SK-N-SH treated with all-trans-retinoic acid at 6 μM for 48 hours (cell line): ENCODE measurements around the gene RALB.

Experiments used
- ATAC-seq: fragments of 200-7000 bp; cut with Tn5 transposase; 3 replicates; pipeline ENCODE4 v1.9.1; 2020; ENCODE audit warnings: mild to moderate bottlenecking, moderate library complexity
- ARNTL ChIP-seq: fragments of 450-650 bp; formaldehyde crosslinking; IDR thresholded peaks from 2 replicates; pipeline ENCODE4 v1.5.0; 2020; ENCODE audit warnings: low read depth, mild to moderate bottlenecking, moderate library complexity, borderline replicate concordance
- BACH2 ChIP-seq: fragments of 250-450 bp; sonication (Bioruptor Pico); IDR thresholded peaks from 2 replicates; pipeline ENCODE4 v1.9.0; 2021; ENCODE audit warnings: mild to moderate bottlenecking, borderline replicate concordance
- CREB5 ChIP-seq: fragments of 250-450 bp; sonication (Bioruptor Pico); IDR thresholded peaks from 2 replicates; pipeline ENCODE4 v1.5.1; 2020; ENCODE audit warnings: low read depth, mild to moderate bottlenecking, moderate library complexity
- CSDC2 ChIP-seq: fragments of 250-450 bp; sonication (Bioruptor Pico); IDR thresholded peaks from 2 replicates; pipeline ENCODE4 v1.5.0; 2020; ENCODE audit warnings: mild to moderate bottlenecking, moderate library complexity
- ESRRG ChIP-seq: fragments of 250-450 bp; sonication (Bioruptor Pico); IDR thresholded peaks from 2 replicates; pipeline ENCODE4 v1.6.1; 2021; ENCODE audit warnings: mild to moderate bottlenecking
- GLIS3 ChIP-seq: fragments of 250-450 bp; sonication (Bioruptor Pico); IDR thresholded peaks from 2 replicates; pipeline ENCODE4 v1.5.0; 2020; ENCODE audit warnings: mild to moderate bottlenecking, moderate library complexity
- ISL1 ChIP-seq: fragments of 250-450 bp; sonication (Bioruptor Pico); IDR thresholded peaks from 2 replicates; pipeline ENCODE4 v2.1.2; 2022; ENCODE audit warnings: mild to moderate bottlenecking, moderate library complexity
- OSR1 ChIP-seq: fragments of 250-450 bp; sonication (Bioruptor Pico); IDR thresholded peaks from 2 replicates; pipeline ENCODE4 v1.8.0; 2022; ENCODE audit warnings: moderate library complexity, mild to moderate bottlenecking, inconsistent platforms
- PATZ1 ChIP-seq: fragments of 250-450 bp; sonication (Bioruptor Pico); IDR thresholded peaks from 2 replicates; pipeline ENCODE4 v1.8.0; 2020; ENCODE audit warnings: mild to moderate bottlenecking, moderate library complexity, borderline replicate concordance
- PPARA ChIP-seq: fragments of 250-450 bp; sonication (Bioruptor Pico); IDR thresholded peaks from 2 replicates; pipeline ENCODE4 v1.5.0; 2020; ENCODE audit warnings: mild to moderate bottlenecking, borderline replicate concordance
- RARB ChIP-seq: fragments of 250-450 bp; sonication (Bioruptor Pico); IDR thresholded peaks from 2 replicates; pipeline ENCODE4 v1.8.0; 2021; ENCODE audit warnings: mild to moderate bottlenecking, moderate library complexity
- TCF4 ChIP-seq: fragments of 250-450 bp; sonication (Bioruptor Pico); IDR thresholded peaks from 2 replicates; pipeline ENCODE4 v1.8.0; 2021; ENCODE audit warnings: mild to moderate bottlenecking, moderate library complexity, borderline replicate concordance
- TOX ChIP-seq: fragments of 250-450 bp; sonication (Bioruptor Pico); IDR thresholded peaks from 2 replicates; pipeline ENCODE4 v1.8.0; 2021; ENCODE audit warnings: mild to moderate bottlenecking, moderate library complexity, borderline replicate concordance
- ZC3H10 ChIP-seq: fragments of 250-450 bp; sonication (Bioruptor Pico); IDR thresholded peaks from 2 replicates; pipeline ENCODE4 v1.5.1; 2021; ENCODE audit warnings: mild to moderate bottlenecking, moderate library complexity
- ZFP3 ChIP-seq: fragments of 250-450 bp; sonication (Bioruptor Pico); IDR thresholded peaks from 2 replicates; pipeline ENCODE4 v1.5.0; 2020; ENCODE audit warnings: mild to moderate bottlenecking, moderate library complexity
- ZFP30 ChIP-seq: fragments of 450-650 bp; formaldehyde crosslinking; IDR thresholded peaks from 2 replicates; pipeline ENCODE4 v1.5.0; 2022; ENCODE audit warnings: mild to moderate bottlenecking, moderate library complexity
- ZNF70 ChIP-seq: fragments of 450-650 bp; formaldehyde crosslinking; IDR thresholded peaks from 2 replicates; pipeline ENCODE4 v1.5.0; 2020; ENCODE audit warnings: mild to moderate bottlenecking, moderate library complexity
- ZNF8 ChIP-seq: fragments of 450-650 bp; formaldehyde crosslinking; IDR thresholded peaks from 2 replicates; pipeline ENCODE4 v1.5.0; 2020; ENCODE audit warnings: mild to moderate bottlenecking, moderate library complexity
- TF ChIP-seq, protein P1 (sequence below): fragments of 250-450 bp; sonication (Bioruptor Pico); IDR thresholded peaks from 2 replicates; pipeline ENCODE4 v1.5.1; 2021; ENCODE audit warnings: mild to moderate bottlenecking, moderate library complexity
- TF ChIP-seq, protein P2 (sequence below): fragments of 250-450 bp; sonication (Bioruptor Pico); IDR thresholded peaks from 2 replicates; pipeline ENCODE4 v1.8.0; 2021; ENCODE audit warnings: low read depth, mild to moderate bottlenecking, moderate library complexity, borderline replicate concordance
- TF ChIP-seq, protein P3 (sequence below): fragments of 250-450 bp; sonication (Bioruptor Pico); IDR thresholded peaks from 2 replicates; pipeline ENCODE4 v1.5.0; 2020; ENCODE audit warnings: mild to moderate bottlenecking, moderate library complexity

Gene RALB

GRCh38 chr2:120301284-120301683 is 48.6 kb downstream of the RALB start:
- TF ChIP-seq, protein P1, sequence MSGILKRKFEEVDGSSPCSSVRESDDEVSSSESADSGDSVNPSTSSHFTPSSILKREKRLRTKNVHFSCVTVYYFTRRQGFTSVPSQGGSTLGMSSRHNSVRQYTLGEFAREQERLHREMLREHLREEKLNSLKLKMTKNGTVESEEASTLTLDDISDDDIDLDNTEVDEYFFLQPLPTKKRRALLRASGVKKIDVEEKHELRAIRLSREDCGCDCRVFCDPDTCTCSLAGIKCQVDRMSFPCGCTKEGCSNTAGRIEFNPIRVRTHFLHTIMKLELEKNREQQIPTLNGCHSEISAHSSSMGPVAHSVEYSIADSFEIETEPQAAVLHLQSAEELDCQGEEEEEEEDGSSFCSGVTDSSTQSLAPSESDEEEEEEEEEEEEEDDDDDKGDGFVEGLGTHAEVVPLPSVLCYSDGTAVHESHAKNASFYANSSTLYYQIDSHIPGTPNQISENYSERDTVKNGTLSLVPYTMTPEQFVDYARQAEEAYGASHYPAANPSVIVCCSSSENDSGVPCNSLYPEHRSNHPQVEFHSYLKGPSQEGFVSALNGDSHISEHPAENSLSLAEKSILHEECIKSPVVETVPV (CRISPR knock-in tag) = no peak
- no peak for TF ChIP-seq ZFP30 (CRISPR knock-in tag)
- TF ChIP-seq, protein P2, sequence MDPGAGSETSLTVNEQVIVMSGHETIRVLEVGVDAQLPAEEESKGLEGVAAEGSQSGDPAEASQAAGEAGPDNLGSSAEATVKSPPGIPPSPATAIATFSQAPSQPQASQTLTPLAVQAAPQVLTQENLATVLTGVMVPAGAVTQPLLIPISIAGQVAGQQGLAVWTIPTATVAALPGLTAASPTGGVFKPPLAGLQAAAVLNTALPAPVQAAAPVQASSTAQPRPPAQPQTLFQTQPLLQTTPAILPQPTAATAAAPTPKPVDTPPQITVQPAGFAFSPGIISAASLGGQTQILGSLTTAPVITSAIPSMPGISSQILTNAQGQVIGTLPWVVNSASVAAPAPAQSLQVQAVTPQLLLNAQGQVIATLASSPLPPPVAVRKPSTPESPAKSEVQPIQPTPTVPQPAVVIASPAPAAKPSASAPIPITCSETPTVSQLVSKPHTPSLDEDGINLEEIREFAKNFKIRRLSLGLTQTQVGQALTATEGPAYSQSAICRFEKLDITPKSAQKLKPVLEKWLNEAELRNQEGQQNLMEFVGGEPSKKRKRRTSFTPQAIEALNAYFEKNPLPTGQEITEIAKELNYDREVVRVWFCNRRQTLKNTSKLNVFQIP (CRISPR knock-in tag) = no peak
- TF ChIP-seq ZNF70 = no peak
- no peak for TF ChIP-seq RARB (CRISPR knock-in tag)
- TF ChIP-seq ZC3H10 (CRISPR knock-in tag) = no peak
- no peak for TF ChIP-seq CREB5
- no peak for TF ChIP-seq BACH2
- TF ChIP-seq PPARA (CRISPR knock-in tag) = no peak
- TF ChIP-seq PATZ1 (CRISPR knock-in tag) = no peak
- no peak for TF ChIP-seq ISL1 (CRISPR knock-in tag)
- TF ChIP-seq TOX (CRISPR knock-in tag) = no peak
- TF ChIP-seq TCF4 = no peak
- no peak for TF ChIP-seq ZFP3 (CRISPR knock-in tag)
- no peak for TF ChIP-seq ESRRG (CRISPR knock-in tag)
- TF ChIP-seq ZNF8 (CRISPR knock-in tag) = no peak
- no peak for TF ChIP-seq GLIS3 (CRISPR knock-in tag)
- TF ChIP-seq, protein P3, sequence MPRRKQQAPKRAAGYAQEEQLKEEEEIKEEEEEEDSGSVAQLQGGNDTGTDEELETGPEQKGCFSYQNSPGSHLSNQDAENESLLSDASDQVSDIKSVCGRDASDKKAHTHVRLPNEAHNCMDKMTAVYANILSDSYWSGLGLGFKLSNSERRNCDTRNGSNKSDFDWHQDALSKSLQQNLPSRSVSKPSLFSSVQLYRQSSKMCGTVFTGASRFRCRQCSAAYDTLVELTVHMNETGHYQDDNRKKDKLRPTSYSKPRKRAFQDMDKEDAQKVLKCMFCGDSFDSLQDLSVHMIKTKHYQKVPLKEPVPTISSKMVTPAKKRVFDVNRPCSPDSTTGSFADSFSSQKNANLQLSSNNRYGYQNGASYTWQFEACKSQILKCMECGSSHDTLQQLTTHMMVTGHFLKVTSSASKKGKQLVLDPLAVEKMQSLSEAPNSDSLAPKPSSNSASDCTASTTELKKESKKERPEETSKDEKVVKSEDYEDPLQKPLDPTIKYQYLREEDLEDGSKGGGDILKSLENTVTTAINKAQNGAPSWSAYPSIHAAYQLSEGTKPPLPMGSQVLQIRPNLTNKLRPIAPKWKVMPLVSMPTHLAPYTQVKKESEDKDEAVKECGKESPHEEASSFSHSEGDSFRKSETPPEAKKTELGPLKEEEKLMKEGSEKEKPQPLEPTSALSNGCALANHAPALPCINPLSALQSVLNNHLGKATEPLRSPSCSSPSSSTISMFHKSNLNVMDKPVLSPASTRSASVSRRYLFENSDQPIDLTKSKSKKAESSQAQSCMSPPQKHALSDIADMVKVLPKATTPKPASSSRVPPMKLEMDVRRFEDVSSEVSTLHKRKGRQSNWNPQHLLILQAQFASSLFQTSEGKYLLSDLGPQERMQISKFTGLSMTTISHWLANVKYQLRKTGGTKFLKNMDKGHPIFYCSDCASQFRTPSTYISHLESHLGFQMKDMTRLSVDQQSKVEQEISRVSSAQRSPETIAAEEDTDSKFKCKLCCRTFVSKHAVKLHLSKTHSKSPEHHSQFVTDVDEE (CRISPR knock-in tag) = no peak
- no peak for TF ChIP-seq ARNTL (CRISPR knock-in tag)
- no peak for TF ChIP-seq CSDC2 (CRISPR knock-in tag)
- TF ChIP-seq, all 23 proteins: peak for 0
- no peak for ATAC-seq

- ATAC-seq = no peak
- TF ChIP-seq OSR1 (CRISPR knock-in tag) (no peak), PPARA (CRISPR knock-in tag) (no peak), BACH2 (no peak), CSDC2 (CRISPR knock-in tag) (no peak), ESRRG (CRISPR knock-in tag) (no peak), ISL1 (CRISPR knock-in tag) (no peak), RARB (CRISPR knock-in tag) (no peak), CREB5 (no peak), ARNTL (CRISPR knock-in tag) (no peak), ZFP3 (CRISPR knock-in tag) (no peak), ZC3H10 (CRISPR knock-in tag) (no peak), PATZ1 (CRISPR knock-in tag) (no peak), TOX (CRISPR knock-in tag) (no peak), TCF4 (no peak)
- TF ChIP-seq, protein P3 (CRISPR knock-in tag) = no peak
- TF ChIP-seq, protein P2 (CRISPR knock-in tag) = no peak
Measured at GRCh38 chr2:120302301-120302700, 49.6 kb downstream of the RALB start.
